Panc1 (cell line): ENCODE measurements around the gene NAP1L5. TPM values are rescaled to one million over a fixed set of nuclear protein-coding genes. Genes with fewer than 3 reads are reported as not detected.

Source experiments
- ATAC-seq: fragments of 200-7000 bp; cut with Tn5 transposase; 2 replicates; pipeline ENCODE4 v1.9.1; 2020; ENCODE audit warnings: mild to moderate bottlenecking, moderate library complexity
- BruUV-seq: library from RNA; stranded (reverse); fragments of 400-500 nt; replicated peaks from 2 replicates; lab custom pipeline; 2021; lab: Mats Ljungman, UMichigan
- CTCF ChIA-PET: fragments of 300-600 bp; sonication (Branson Sonifier 250); formaldehyde crosslinking; loops from one replicate; lab custom pipeline; 2022; ENCODE audit warnings: antibody characterized with exemption; lab: Charles Lee
- POLR2A ChIA-PET: fragments of 300-600 bp; sonication (Branson Sonifier 250); formaldehyde crosslinking; loops from one replicate; lab custom pipeline; 2022; ENCODE audit warnings: antibody characterized with exemption; lab: Charles Lee
- DNase-seq: peaks from one replicate; pipeline ENCODE4 v3.0.0-alpha.2; 2010; ENCODE audit warnings: low read depth, low spot score
- H3K27ac ChIP-seq: 2 replicates; pipeline ENCODE4 v1.5.1; 2011; ENCODE audit warnings: mild to moderate bottlenecking, low read length, inconsistent platforms
- H3K27me3 ChIP-seq: fragments of 200-500 bp; sonication (Bioruptor generic); 2 replicates; pipeline ENCODE4 v1.6.0; 2014; ENCODE audit warnings: low read length, inconsistent platforms; ENCODE audit not compliant: control insufficient read depth, insufficient read depth
- H3K36me3 ChIP-seq: fragments of 200-500 bp; sonication (Bioruptor generic); 2 replicates; pipeline ENCODE4 v1.5.1; 2014; ENCODE audit warnings: inconsistent platforms, mild to moderate bottlenecking, low read length, moderate library complexity; ENCODE audit not compliant: control insufficient read depth, insufficient read depth
- H3K4me1 ChIP-seq: 2 replicates; pipeline ENCODE4 v1.5.1; 2011; ENCODE audit warnings: inconsistent platforms, mild to moderate bottlenecking, low read length, moderate library complexity; ENCODE audit not compliant: control insufficient read depth, insufficient read depth
- H3K4me3 ChIP-seq, 2 experiments: 2 replicates each; pipeline ENCODE4 v1.5.1; 2011 to 2012; ENCODE audit warnings: low read depth in 2 of 2, low read length in 2 of 2, mild to moderate bottlenecking in 2 of 2, inconsistent platforms in 1 of 2, moderate library complexity in 1 of 2
- H3K9me3 ChIP-seq: fragments of 200-500 bp; sonication (Bioruptor generic); 2 replicates; pipeline ENCODE4 v1.5.1; 2014; ENCODE audit warnings: low read depth, mild to moderate bottlenecking, inconsistent platforms, low read length, moderate library complexity; ENCODE audit not compliant: control insufficient read depth, insufficient read depth
- CTCF ChIP-seq: fragments of 450-650 bp; IDR thresholded peaks from 2 replicates; pipeline ENCODE4 v1.5.1; 2017; ENCODE audit warnings: mild to moderate bottlenecking
- POLR2AphosphoS5 ChIP-seq: IDR thresholded peaks from 2 replicates; pipeline ENCODE4 v1.6.1; 2012; ENCODE audit warnings: mild to moderate bottlenecking, low read depth, low read length, moderate library complexity
- REST ChIP-seq, 2 experiments: IDR thresholded peaks; 2 replicates each; pipeline ENCODE4 v1.6.1; 2011 to 2012; ENCODE audit warnings: low read depth in 2 of 2, control low read depth in 1 of 2, low read length in 1 of 2, mild to moderate bottlenecking in 1 of 2, moderate library complexity in 1 of 2; ENCODE audit not compliant: insufficient read depth in 1 of 2
- SIN3A ChIP-seq: IDR thresholded peaks from 2 replicates; pipeline ENCODE4 v1.6.1; 2012; ENCODE audit warnings: low read depth, mild to moderate bottlenecking, low read length, moderate library complexity, borderline replicate concordance; ENCODE audit not compliant: insufficient read depth
- TCF7L2 ChIP-seq: IDR thresholded peaks from 2 replicates; pipeline ENCODE4 v1.6.1; 2011; ENCODE audit warnings: mild to moderate bottlenecking, low read depth, low read length, inconsistent platforms
- in situ Hi-C: cut with HindIII; loops from 2 replicates; pipeline ENCODE4 v1.10.0; 2016; ENCODE audit warnings: low sequenced_read_pairs, low pct_unique_long_range_greater_than_20kb
- intact Hi-C: fragments of 100-400 bp; cut with micrococcal nuclease; formaldehyde crosslinking; loops from one replicate; pipeline ENCODE4 v1.10.0; 2022; ENCODE audit not compliant: unreplicated experiment
- total RNA-seq: library from RNA; stranded (reverse); gene quantifications from one replicate; pipeline ENCODE4 v1.2.1, GENCODE V29; 2021; ENCODE audit not compliant: unreplicated experiment

The NAP1L5 gene
- total RNA-seq, 1 experiment from 2014 or later, result 0.67 TPM

GRCh38 chr4:88743696-88744095 is 46.1 kb upstream of the NAP1L5 start:
- in situ Hi-C loops (no loop called here), intact Hi-C loops (no loop called here)
- Histone ChIP-seq H3K9me3 (no peaks in the 10 kb centered on the region), H3K4me3 (no peak overlapping the region), H3K4me1 (no peaks in the 10 kb centered on the region), H3K36me3 (no peaks in the 10 kb centered on the region), H3K27me3 (no peaks in the 10 kb centered on the region), H3K27ac (no peak overlapping the region)
- DNase-seq (no peak), ATAC-seq (no peak)
- POLR2A ChIA-PET, result interaction anchor here (0.6 kb wide), 1 partner anchor 248 kb away, joined by 4 read pairs; no protein-coding TSS in a partner anchor
- CTCF ChIA-PET, result no interaction called here
- TF ChIP-seq SIN3A (no peak), POLR2AphosphoS5 (no peak)
- BruUV-seq, result no TSS peak

- TF ChIP-seq REST (IDR thresholded peaks at IDR 0.05; ENCODE audit: insufficient read depth in 1 of 2, low read depth in 2 of 2, low read length in 1 of 2) (no peak), CTCF (no peak), POLR2AphosphoS5 (no peak), TCF7L2 (no peak), SIN3A (no peak)
- BruUV-seq, result no TSS peak
- H3K4me3 ChIP-seq, result no peak overlapping the region
- ChIA-PET CTCF (no interaction called here), POLR2A (no interaction called here)
- ATAC-seq, result no peak
- DNase-seq, result no peak
- H3K36me3 ChIP-seq, result no peaks in the 10 kb centered on the region
- in situ Hi-C loops, result no loop called here
- intact Hi-C loops, result no loop called here
- H3K4me1 ChIP-seq, result no peaks in the 10 kb centered on the region
- H3K9me3 ChIP-seq, result no peaks in the 10 kb centered on the region
- H3K27ac ChIP-seq, result no peak overlapping the region
- no peaks in the 10 kb centered on the region for H3K27me3 ChIP-seq
Measured at GRCh38 chr4:88742561-88742960, 44.9 kb upstream of the NAP1L5 start.

- no TSS peak for BruUV-seq
- intact Hi-C loops, result no loop called here
- no peaks in the 10 kb centered on the region for H3K27me3 ChIP-seq
- H3K4me3 ChIP-seq, result no peak overlapping the region
- no peaks in the 10 kb centered on the region for H3K9me3 ChIP-seq
- in situ Hi-C loops, result no loop called here
- CTCF ChIA-PET, result no interaction called here
- POLR2A ChIA-PET, result no interaction called here
- ATAC-seq (no peak), DNase-seq (no peak)
- no peaks in the 10 kb centered on the region for H3K36me3 ChIP-seq
- no peaks in the 10 kb centered on the region for H3K4me1 ChIP-seq
- no peak for TF ChIP-seq SIN3A
- TF ChIP-seq REST (IDR thresholded peaks at IDR 0.05; ENCODE audit: insufficient read depth in 1 of 2, low read depth in 2 of 2, low read length in 1 of 2), result no peak
- TF ChIP-seq TCF7L2, result no peak
- TF ChIP-seq CTCF, result no peak
- no peak for TF ChIP-seq POLR2AphosphoS5
- H3K27ac ChIP-seq, result no peak overlapping the region
Measured at GRCh38 chr4:88738180-88738579, 40.6 kb upstream of the NAP1L5 start.
